Measurements from ENCODE around the gene TSHZ3.

Gene TSHZ3

DNA sequence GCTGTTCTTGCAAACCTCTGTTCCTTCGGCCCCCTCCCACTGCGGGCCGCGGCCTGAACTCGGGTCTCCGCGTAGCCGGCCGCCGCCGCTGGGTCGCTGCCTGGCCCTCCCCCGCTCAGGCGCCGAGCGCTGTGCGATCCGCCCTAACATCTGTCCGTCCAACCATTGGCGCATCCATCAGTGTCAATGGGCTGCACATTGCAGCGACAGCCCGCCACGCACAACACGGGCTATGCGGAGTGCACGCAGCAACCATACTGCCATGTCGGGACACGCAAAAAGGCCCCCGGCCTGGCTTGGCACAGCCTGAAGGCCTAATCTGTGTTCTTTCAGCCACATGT is 2.6 kb upstream of the TSHZ3 start:
- Histone ChIP-seq H3K36me3 (replicated peaks) (no peaks in the 10 kb centered on the region), H3K4me1 (peaks cover 4% of the 10 kb centered on the region; the same call in 1 of the 2 replicates), H3K4me3 (no peak overlapping the region), H3K27me3 (ENCODE audit: low read depth) (peaks cover 3% of the 10 kb centered on the region; the same call in 1 of the 2 replicates), H3K9me3 (no peaks in the 10 kb centered on the region)
- DNase-seq (ENCODE audit: low spot score in 2 of 2), result no peak
- in situ Hi-C loops (cut with MboI; ENCODE audit: low sequenced_read_pairs), result no loop called here

DNA sequence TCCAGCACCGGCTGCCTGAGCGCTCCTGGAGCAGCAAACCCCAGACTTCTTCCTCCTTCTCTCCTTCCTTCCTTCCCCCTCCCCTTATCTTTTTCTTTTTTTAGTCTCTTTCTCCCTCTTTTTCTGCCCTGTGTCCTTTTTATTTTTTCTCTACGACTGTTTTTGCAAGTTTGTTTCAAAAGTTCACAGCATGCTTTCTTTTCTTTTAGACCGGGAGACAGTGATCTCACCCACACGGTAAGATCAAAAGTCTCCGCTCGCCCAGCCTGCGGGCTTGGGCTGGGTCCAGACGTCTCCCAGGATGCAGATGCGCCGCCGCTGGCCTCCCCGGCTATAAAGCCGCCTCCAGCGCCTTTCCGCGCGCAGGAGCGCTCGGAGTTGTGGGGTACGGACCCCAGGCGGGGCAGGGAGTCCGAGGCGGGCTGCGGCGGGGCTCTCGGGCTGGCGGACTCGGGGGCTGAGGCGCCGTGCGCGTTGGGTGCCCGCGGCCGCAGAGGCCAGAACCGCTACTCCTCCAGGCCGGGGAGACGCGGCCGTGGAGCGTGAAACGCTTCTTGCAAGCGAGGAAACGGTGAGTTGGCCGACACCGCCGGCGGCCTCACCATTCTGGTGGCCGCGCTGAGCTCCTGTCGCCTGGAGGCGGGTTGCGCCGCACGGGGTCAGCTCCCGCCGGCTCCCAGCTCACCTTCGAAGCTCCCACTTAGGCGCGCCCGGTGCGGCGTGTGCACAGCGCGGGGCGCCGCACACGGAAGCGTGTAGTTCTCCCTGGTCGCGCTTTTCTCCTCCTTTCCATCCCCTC is 2.0 kb upstream of the TSHZ3 start:
- H3K36me3 ChIP-seq (replicated peaks), result no peaks in the 10 kb centered on the region
- peak overlapping the region; percentile 30 for H3K4me3 ChIP-seq
- peaks cover 3% of the 10 kb centered on the region; the same call in 1 of the 2 replicates for H3K27me3 ChIP-seq (ENCODE audit: low read depth)
- in situ Hi-C loops (cut with MboI; ENCODE audit: low sequenced_read_pairs), result no loop called here
- no peak for DNase-seq (ENCODE audit: low spot score in 2 of 2)
- H3K4me1 ChIP-seq, result no peaks in the 10 kb centered on the region
- H3K9me3 ChIP-seq, result no peaks in the 10 kb centered on the region

DNA sequence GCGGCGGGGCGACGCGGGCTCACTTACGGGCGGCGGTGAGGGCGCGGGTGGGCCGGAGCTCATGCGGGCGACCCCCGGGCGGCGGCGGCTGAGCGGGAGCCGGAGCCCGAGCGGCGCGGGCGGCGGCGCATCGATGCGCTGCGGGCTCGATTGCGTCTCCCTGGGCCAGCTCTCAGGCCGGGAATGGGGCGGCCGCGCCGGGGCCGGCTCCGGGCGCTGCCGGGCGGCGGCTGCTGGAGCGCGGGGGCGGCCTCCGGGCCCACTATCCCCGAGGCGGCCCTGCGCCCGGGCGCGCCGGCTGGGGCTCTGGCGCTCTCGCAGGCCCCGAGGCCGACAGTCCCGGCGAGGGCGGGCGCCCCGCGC is 1.4 kb upstream of the TSHZ3 start:
- Histone ChIP-seq H3K4me1 (no peaks in the 10 kb centered on the region), H3K27me3 (ENCODE audit: low read depth) (peaks cover 3% of the 10 kb centered on the region; the same call in 1 of the 2 replicates)
- DNase-seq (ENCODE audit: low spot score in 2 of 2), result peak; percentile 8 to 59

DNA sequence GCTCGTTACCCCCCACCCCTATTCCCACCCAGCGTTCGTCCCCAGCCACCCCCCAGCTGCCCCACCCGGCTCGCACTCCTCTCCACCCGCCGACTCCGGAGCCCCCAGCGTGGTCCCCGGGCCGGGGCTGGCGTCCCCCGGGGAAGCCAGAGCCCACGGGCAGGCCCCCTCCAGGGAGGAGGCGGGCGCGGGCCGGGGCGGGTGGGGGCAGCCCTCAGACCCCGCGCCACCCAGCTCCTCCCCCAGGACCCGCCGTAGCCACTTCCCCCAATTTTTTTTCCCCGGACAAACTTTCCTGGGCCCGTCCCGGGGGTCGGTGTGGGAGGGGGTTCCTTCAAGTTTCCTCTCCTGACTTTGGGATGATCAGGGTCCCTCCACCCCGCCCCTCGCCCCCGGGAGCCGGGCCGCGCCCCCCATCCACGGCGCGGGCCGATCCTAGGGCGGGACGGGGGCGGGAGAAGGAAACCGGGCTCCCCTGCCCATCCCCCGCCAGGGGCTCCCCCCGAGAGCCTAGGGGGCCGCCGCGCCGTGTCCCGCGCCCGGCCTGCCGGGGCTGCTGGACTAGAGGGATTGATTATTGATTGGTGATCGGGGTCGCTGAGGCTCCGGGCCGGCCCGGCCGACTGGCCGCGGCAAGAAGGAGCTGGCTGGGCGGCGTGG is 927 bp upstream of the TSHZ3 start:
- H3K36me3 ChIP-seq (replicated peaks), result no peaks in the 10 kb centered on the region
- H3K9me3 ChIP-seq, result no peaks in the 10 kb centered on the region
- in situ Hi-C loops (cut with MboI; ENCODE audit: low sequenced_read_pairs), result no loop called here
- peak overlapping the region; percentile 56 for H3K4me3 ChIP-seq
- no peaks in the 10 kb centered on the region for H3K4me1 ChIP-seq
- H3K27me3 ChIP-seq (ENCODE audit: low read depth), result peaks cover under 1% of the 10 kb centered on the region; the same call in 1 of the 2 replicates
- DNase-seq (ENCODE audit: low spot score in 2 of 2), result peak in 1 of 2 experiments; percentile 42

More for the DNA sequence above, 1.4 kb upstream of the TSHZ3 start:
- no peaks in the 10 kb centered on the region for H3K9me3 ChIP-seq
- peak overlapping the region; percentile 56 for H3K4me3 ChIP-seq
- H3K36me3 ChIP-seq (replicated peaks), result no peaks in the 10 kb centered on the region
- in situ Hi-C loops (cut with MboI; ENCODE audit: low sequenced_read_pairs), result no loop called here

DNA sequence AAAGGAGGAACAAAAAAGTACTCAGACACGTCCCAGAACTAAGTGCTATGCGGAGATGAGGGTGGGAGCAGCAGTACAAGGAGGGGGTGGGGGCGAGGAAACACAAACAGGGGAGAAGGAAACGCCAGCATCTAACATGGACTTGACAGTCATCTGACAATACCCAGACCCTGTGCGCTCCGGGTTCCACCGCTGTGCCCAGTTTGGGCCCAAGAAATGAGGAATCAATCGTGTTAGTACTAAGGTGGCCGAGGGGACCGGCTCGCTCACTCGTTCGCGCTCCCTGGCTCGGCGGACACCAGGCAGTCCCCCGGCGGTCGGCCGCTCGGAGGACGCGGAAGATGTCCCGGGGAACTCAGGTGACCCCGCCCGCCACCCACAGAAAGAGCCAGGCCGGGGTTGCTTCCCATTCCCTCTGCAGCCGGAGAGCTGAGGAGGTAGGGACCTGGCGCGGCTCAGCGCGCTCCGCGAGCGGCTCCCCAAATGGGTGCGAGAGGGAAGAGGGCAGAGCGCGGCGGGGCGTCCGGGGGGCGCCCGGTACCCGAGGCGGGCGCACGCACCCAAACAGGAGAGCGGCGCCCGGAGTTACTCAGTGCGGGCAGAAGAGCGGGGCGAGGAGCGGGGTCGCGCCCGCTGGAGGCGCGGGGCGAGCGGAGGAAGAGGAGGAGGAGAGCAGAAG is 616 bp downstream of the TSHZ3 start:
- H3K4me3 ChIP-seq, result peak overlapping the region; percentile 56
- in situ Hi-C loops (cut with MboI; ENCODE audit: low sequenced_read_pairs), result no loop called here
- DNase-seq (ENCODE audit: low spot score in 2 of 2), result peak in 1 of 2 experiments; percentile 43
- no peaks in the 10 kb centered on the region for H3K4me1 ChIP-seq
- H3K9me3 ChIP-seq, result no peaks in the 10 kb centered on the region
- no peaks in the 10 kb centered on the region for H3K36me3 ChIP-seq (replicated peaks)
- no peaks in the 10 kb centered on the region for H3K27me3 ChIP-seq (ENCODE audit: low read depth)

DNA sequence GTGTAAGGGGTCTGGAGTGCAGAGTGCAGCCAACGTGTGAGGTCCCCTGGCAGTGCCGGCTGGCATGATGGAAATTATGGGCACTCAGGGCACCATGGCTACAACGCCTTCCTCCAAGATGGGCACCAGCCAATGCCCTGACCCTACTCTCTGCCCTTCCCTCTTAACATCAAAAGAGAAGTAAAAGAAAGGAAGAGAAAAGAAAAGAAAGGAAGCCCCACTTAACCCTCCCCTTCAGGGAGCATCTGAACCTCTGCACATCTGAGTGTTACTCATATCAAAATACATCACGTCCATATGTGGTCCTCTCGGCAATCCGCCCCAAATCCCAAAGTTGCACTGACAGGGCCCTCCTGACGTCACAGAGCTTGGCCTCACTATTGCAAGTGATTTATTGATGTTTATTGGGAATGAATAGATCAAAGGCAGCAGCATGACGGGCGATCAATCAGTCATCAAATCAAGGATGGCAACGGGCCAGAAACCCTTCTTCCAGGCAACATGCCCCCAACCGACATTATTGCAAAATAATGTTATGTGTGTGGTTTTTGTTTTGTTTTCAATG is 1.3 kb downstream of the TSHZ3 start:
- Histone ChIP-seq H3K9me3 (no peaks in the 10 kb centered on the region), H3K4me1 (no peaks in the 10 kb centered on the region), H3K27me3 (ENCODE audit: low read depth) (no peaks in the 10 kb centered on the region), H3K4me3 (peak overlapping the region; percentile 56; the same call in 1 of the 2 replicates), H3K36me3 (replicated peaks) (no peaks in the 10 kb centered on the region)
- no peak for DNase-seq (ENCODE audit: low spot score in 2 of 2)
- in situ Hi-C loops (cut with MboI; ENCODE audit: low sequenced_read_pairs), result no loop called here

DNA sequence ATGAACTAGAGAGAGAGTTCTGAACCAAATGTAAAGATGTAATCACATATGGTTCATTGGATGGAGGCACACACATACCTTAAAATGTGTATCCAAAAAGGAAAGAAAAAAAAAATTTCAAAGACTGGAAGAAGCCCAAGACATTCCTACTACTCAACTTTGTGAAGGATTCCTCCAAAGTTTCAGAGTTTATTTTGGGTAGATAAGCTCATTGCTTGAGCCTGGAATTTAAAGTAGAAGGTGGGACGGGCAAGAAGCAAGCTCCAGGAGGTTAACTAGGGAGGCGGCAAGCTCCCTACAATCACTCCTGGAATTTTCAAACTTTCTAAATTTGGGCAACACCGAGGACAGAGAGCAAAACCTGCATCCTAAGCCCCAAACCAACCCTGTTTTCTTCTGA is 1.9 kb downstream of the TSHZ3 start:
- Histone ChIP-seq H3K4me1 (no peaks in the 10 kb centered on the region), H3K27me3 (ENCODE audit: low read depth) (no peaks in the 10 kb centered on the region), H3K4me3 (no peak overlapping the region), H3K36me3 (replicated peaks) (no peaks in the 10 kb centered on the region), H3K9me3 (no peaks in the 10 kb centered on the region)
- DNase-seq (ENCODE audit: low spot score in 2 of 2), result no peak
- in situ Hi-C loops (cut with MboI; ENCODE audit: low sequenced_read_pairs), result no loop called here

DNA sequence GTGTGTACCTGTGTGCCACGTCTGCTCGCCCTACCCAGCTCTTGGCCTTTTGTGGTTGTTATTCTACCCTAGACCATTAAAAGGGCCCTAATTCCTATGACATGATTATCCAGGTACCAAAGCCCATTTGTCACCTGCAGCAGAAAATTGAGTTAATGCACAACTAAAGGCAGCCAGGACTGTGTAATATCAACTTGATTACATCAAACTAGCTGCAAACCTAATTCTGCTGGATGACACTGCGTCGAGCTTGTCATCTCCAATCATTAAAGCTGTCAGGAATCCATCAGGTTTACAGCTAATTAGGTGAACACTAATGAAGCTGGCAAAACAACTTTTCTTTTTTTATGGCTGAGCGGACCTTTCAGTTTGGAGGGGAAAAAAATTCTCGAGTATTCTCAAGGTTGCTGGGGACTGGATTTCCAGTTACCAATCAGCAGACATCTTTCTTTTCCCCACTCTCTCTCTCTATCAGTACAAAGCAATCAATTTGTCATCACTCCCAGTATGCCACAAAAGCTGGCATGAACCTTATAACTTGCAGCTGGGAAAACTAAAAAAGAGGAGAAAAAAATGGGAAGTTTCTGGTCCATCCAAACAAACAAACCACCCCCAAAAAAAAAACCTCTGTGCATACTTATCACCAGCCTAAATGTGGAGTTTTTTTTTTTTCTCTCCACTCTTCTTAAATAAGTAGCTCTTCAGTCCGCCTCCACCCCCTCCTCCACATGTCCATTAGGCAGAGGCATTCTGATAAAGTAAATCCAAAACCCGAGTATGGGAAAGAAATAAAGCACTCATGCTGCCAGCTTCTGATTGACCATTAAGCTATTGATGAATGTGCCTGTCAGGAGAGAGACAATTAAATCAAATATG is 2.8 kb downstream of the TSHZ3 start:
- Histone ChIP-seq H3K27me3 (ENCODE audit: low read depth) (no peaks in the 10 kb centered on the region), H3K4me3 (no peak overlapping the region), H3K36me3 (replicated peaks) (no peaks in the 10 kb centered on the region), H3K9me3 (no peaks in the 10 kb centered on the region), H3K4me1 (peaks cover 3% of the 10 kb centered on the region)
- in situ Hi-C loops (cut with MboI; ENCODE audit: low sequenced_read_pairs), result no loop called here
- DNase-seq (ENCODE audit: low spot score in 2 of 2), result no peak

DNA sequence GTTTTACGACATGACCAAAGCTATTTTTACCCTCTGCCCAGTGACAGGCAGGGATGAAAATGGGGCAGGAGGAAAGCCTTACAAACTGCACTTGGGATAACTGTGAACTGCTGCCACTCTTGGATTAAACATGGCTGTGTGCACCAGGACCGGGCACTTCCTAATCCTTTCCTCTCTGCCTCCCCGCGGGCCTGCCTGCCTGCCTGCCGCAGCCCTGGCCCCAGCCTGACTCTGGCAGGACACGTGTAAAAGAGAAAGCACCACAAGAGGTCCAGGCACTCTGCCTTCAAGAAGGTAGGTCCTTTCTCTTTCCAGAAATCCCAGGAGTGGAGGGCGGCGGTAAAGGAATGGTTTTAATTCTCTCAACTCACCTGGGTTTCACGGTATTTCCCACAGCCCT is 4.8 kb downstream of the TSHZ3 start:
- Histone ChIP-seq H3K4me1 (peaks cover 6% of the 10 kb centered on the region), H3K36me3 (replicated peaks) (no peaks in the 10 kb centered on the region), H3K4me3 (no peak overlapping the region), H3K27me3 (ENCODE audit: low read depth) (no peaks in the 10 kb centered on the region), H3K9me3 (no peaks in the 10 kb centered on the region)
- no peak for DNase-seq (ENCODE audit: low spot score in 2 of 2)
- in situ Hi-C loops (cut with MboI; ENCODE audit: low sequenced_read_pairs), result no loop called here

DNA sequence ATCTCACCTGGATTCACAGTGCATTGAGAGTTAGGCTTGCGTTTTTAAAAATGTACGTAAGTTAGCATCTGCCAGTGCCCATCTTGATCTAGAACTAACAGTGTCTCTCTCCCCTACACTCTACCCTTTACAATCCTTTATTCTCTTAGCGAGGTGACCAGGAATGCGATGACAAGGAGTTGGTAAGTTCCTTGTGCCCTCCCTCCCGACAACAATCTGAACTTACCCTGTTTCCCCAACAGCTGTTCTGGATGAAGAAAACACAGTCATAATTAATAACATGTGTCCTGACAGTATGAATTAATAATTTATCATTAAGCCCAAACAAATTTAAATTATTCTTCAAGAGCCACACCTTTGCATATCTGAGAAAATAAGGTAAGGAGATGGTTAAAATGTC is 6.3 kb downstream of the TSHZ3 start:
- no peaks in the 10 kb centered on the region for H3K27me3 ChIP-seq (ENCODE audit: low read depth)
- no peaks in the 10 kb centered on the region for H3K36me3 ChIP-seq (replicated peaks)
- DNase-seq (ENCODE audit: low spot score in 2 of 2), result no peak
- no peak overlapping the region for H3K4me3 ChIP-seq
- H3K4me1 ChIP-seq, result peaks cover 6% of the 10 kb centered on the region
- in situ Hi-C loops (cut with MboI; ENCODE audit: low sequenced_read_pairs), result no loop called here
- H3K9me3 ChIP-seq, result no peaks in the 10 kb centered on the region

DNA sequence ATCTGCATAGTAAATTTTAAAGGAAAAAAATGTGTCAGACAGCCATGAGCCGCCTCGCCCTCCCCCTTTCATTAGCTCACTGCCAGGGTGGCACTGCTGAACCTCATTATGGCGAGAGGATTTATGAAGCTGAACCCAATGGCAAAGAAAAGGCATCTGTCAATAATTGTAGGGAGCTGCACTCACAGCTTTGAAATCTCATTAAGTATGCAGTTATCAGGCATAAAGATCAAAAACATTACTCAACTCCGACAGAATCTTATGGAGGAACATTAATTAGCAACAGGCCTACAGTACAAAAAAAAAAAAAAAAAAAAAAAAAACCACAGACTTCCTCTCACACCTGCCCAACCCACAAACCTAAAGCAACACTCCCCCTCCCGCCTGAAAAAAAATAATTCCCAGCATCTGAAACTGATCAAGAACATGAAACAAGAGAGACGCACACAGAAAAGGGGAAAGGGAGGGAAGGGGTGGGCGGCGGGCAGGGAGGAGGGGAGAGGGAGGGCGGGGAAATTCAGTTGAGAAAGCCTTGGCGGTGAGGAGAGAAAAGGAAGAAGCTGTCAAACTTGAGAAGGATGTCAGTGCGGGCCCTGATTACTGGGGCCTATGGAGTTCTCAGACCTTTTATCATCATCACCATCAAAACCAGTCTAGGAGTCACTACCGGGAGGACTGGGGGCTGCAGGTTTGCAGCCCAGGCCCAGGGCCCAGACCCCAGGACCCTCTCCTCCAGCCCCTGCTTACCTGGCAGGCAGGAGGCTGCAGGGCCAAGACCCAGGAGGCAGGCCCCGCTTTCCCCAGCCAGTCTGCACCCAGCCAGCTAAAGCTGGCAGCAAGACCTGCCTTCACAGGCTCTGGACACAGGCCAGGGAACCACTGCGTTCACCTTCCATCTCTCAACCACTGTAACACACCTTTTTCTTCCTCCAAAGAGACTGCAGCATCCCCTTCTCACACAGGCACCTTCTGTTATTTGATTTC is 8.9 kb downstream of the TSHZ3 start:
- no peaks in the 10 kb centered on the region for H3K27me3 ChIP-seq (ENCODE audit: low read depth)
- DNase-seq (ENCODE audit: low spot score in 2 of 2), result peak in 1 of 2 experiments; percentile 40
- in situ Hi-C loops (cut with MboI; ENCODE audit: low sequenced_read_pairs), result no loop called here
- H3K36me3 ChIP-seq (replicated peaks), result no peaks in the 10 kb centered on the region
- no peak overlapping the region for H3K4me3 ChIP-seq
- H3K9me3 ChIP-seq, result no peaks in the 10 kb centered on the region
- peaks cover 6% of the 10 kb centered on the region for H3K4me1 ChIP-seq

DNA sequence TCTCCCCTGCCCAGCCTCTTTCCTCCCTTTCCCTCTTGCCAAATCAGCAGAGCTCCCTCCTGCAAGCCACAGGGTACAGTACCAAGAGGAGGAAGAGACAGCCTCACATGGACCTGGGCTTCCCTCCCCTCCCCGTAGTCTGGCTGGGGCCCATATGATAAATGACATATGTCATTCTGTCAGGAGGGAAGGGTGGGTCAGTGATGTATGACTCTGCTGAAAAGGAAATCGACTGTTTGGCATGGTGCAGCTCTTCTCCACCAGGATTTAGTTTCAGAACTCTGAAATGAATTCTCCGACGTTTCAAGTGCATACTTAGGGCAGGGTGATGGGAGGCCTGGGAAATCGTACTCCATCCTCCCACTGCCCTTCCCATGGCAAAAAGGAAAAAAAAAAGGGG is 9.8 kb downstream of the TSHZ3 start:
- in situ Hi-C loops (cut with MboI; ENCODE audit: low sequenced_read_pairs), result no loop called here
- no peak overlapping the region for H3K4me3 ChIP-seq
- H3K9me3 ChIP-seq, result no peaks in the 10 kb centered on the region
- no peaks in the 10 kb centered on the region for H3K27me3 ChIP-seq (ENCODE audit: low read depth)
- H3K4me1 ChIP-seq, result peaks cover 11% of the 10 kb centered on the region
- no peak for DNase-seq (ENCODE audit: low spot score in 2 of 2)
- H3K36me3 ChIP-seq (replicated peaks), result no peaks in the 10 kb centered on the region

Measured in HAP-1 (cell line).